ENCODE measurements around the gene OTUB2.

The OTUB2 gene

DNA sequence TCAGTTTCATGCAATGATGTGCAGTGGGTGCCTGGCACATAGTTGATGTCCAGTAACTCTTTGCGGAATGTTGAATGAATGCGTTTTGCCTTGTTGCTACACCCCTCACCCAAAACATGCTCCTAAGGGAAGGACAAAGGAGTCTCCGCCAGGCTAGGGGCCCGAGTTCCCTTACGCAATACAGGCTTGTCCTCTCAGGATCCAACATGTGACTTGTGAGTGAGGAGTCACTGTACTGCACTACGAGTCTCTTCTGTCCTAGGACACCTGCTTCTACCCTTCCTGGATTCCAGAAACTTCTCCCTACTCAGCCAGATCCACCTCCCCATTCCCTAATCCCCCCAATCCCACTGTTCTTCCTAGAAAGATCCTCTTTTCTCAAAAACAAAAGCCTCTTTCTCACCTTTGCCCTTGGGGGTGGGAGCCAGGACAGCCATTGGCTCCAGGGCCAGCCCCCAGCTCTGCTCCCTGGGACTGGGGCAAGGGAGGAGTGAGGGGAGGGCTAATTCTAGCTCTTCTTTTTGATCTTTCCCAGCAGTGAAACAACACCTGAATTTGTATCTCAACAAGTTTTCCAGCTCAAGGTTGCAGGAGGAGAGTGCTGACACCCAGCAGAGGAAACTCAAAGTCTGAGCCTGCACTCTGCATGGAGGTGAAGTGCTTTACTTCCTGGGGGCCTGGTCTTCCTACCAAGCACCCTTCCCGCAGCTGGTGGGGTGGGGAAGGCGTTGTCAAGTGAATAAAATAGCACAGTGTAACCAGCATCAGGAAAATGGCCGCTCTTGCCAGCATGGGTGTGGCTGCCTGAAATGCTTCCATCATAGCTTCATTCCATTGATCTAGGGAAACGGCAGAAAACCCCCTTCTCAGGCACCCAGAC, 3.4 kb upstream of the OTUB2 start:
- no peak for DNase-seq

DNA sequence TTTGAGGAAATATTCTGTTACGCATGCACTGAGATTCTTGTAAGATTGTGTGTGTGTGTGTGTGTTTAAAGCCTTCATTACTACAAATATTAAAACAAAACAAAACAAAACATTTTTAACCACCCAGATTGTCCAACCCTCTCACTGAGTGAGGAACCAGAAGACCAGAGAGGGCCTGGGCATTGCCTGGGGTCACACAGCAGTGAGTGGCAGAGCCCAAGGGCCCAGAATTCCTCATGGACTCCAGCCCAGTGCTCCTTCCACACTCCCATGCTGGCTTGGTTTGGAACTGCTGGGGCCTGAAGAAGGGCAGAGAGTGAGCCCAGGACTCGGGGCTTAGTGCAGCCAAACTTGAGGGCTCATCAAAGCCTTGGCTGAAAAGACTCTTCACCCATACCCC, 1.6 kb upstream of the OTUB2 start:
- no peak for DNase-seq

GRCh38 chr14:94025720-94026119, 420 bp upstream of the OTUB2 start:
- peak; percentile 70 for DNase-seq

- no peak for DNase-seq
These were observed 839 bp downstream of the OTUB2 start for GRCh38 chr14:94026889-94027469.

GRCh38 chr14:94027566-94028449, 1.7 kb downstream of the OTUB2 start:
- DNase-seq, result no peak

- no peak for DNase-seq
These were observed 2.3 kb downstream of the OTUB2 start for GRCh38 chr14:94028450-94028826.

- DNase-seq, result no peak
These were observed 3.1 kb downstream of the OTUB2 start for GRCh38 chr14:94029265-94029664.

- no peak for DNase-seq
These were observed 3.6 kb downstream of the OTUB2 start for GRCh38 chr14:94029671-94030203.

GRCh38 chr14:94030571-94030970, 4.4 kb downstream of the OTUB2 start:
- no peak for DNase-seq

- DNase-seq, result no peak
These were observed 5.2 kb downstream of the OTUB2 start for GRCh38 chr14:94031161-94031882.

- DNase-seq, result no peak
These were observed 5.7 kb downstream of the OTUB2 start for GRCh38 chr14:94031883-94032279.

GRCh38 chr14:94034886-94035285, 8.7 kb downstream of the OTUB2 start:
- DNase-seq, result no peak

GRCh38 chr14:94036313-94037167, 10.4 kb downstream of the OTUB2 start:
- DNase-seq, result peak; percentile 70

- no peak for DNase-seq
These were observed 11.8 kb downstream of the OTUB2 start for GRCh38 chr14:94037954-94038353.

DNA sequence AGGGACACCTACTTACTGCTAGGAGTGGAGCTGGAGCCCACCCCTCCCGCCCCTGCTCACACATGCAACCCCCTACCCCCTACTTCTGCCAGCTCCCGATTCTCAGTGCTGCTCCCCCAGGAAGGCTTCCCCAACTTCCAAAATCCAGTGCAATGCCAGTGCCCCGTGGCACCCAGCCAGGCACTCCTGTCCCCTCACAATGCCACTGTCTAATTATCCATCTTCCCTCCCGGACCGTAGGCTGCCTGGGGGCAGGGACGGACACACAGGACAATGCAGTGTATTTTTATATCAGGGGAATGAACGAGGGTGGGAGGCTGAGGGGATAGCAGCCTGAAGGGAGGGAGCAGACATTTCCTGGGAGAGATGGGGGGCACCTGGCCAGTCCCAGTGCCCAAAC, 12.4 kb downstream of the OTUB2 start:
- DNase-seq, result no peak

DNA sequence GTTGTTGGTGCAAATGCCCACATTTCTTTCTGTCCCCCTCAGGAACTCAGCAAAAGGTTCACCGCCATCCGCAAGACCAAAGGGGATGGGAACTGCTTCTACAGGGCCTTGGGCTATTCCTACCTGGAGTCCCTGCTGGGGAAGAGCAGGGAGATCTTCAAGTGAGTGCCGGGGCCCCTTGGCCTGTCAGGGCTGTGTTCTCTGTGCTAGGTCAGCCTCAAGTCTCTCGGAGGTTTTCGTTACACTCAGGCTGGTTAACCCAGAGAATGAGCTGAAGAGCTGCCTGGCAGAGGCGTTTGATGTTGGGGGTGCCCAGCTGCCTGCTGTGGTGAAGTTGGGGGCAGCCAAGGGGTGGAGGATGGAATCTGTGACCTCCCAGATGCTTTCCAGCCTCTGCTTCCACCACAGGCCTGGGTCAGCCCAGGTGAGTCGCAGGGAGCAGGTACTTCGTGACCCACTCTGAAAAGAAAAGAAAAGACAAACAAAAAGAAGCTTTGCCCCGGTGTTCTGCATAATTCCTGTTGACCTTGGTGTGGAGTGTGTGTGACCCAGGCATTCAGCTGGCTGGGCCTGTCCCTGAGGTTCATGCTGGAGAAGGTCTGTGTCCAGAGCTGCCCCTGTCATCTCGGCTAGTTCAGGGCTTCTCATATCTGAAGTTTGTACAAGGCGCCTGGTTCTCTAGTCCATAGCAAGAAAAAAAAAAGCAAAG, 12.9 kb downstream of the OTUB2 start:
- DNase-seq, result no peak

GRCh38 chr14:94040247-94040646, 14.1 kb downstream of the OTUB2 start:
- no peak for DNase-seq

- no peak for DNase-seq
These were observed 14.7 kb downstream of the OTUB2 start for GRCh38 chr14:94040796-94041195.

DNA sequence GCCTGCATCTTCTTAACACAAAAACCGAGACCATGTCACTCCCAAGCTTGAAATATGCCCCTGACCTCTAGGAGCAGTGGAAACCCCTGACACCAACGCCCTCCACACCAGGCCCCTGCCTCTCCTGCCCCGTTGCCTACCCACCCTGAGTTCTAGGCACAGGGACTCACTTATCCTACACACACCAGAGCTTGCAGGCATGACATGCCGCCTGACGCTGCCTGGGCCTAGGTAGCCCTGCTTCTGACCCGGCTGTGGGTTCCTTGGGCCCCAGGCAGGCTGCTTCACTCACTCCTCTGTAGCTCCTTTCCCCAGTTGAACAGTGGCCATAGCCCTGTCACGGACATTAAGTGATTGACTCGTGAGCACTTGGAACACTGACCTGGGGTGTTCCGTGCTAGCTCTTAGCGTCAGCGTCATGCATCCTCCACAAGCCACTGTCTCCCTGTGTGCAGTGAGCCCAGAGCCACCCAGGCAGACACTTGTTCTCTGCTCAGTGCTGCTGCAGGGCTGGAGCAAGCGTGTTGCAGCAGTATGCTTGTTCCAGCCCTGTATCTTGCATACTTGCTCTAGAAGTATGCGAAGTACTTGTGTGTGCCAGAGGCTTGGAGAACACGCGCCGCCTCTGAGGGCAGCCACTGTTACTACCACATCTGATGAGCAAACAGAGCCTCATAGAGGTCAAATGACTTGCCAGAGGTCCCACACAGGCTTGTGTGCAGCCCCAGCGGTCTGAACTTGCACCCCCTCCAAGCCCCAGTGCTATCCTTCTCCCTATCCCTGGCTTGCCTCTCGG, 15.6 kb downstream of the OTUB2 start:
- DNase-seq, result no peak

- no peak for DNase-seq
These were observed 16.4 kb downstream of the OTUB2 start for GRCh38 chr14:94042433-94043091.
